Ovary (tissue), 9 donors: Measurements from ENCODE around the gene OR1F1. TPM values are rescaled to one million over a fixed set of nuclear protein-coding genes. Genes with fewer than 3 reads are reported as not detected.

Experiments used
- DNase-seq, 5 donors: peaks; one replicate each; pipeline ENCODE4 v3.0.0-alpha.2; 2019 to 2020
- H3K27ac ChIP-seq, 2 donors: fragments of 200-600 bp; one replicate each; pipeline versions ENCODE4 v1.5.1 to v1.8.0; 2019 to 2022
- H3K27me3 ChIP-seq: fragments of 200-600 bp; one replicate; pipeline ENCODE4 v1.8.0; 2022
- H3K36me3 ChIP-seq: fragments of 200-600 bp; sonication (generic); one replicate; pipeline ENCODE4 v1.5.1; 2019
- H3K4me1 ChIP-seq: one replicate; pipeline ENCODE4 v1.8.1; 2013; ENCODE audit warnings: mild to moderate bottlenecking, moderate library complexity; ENCODE audit not compliant: insufficient read depth
- H3K4me3 ChIP-seq: fragments of 200-600 bp; sonication (generic); one replicate; pipeline ENCODE4 v1.5.1; 2017
- H3K9me3 ChIP-seq, 2 donors: fragments of 200-600 bp in 1 of 2; sonication (generic) in 1 of 2; one replicate each; pipeline versions ENCODE4 v1.5.1 to v1.8.1; 2013 to 2019; ENCODE audit warnings: mild to moderate bottlenecking in 1 of 2, moderate library complexity in 1 of 2
- EP300 ChIP-seq: sonication (generic); formaldehyde crosslinking; IDR thresholded peaks from one replicate; pipeline ENCODE4 v1.6.1; 2017; ENCODE audit warnings: antibody characterized with exemption
- POLR2A ChIP-seq: fragments of 450-650 bp; IDR thresholded peaks from one replicate; pipeline ENCODE4 v1.6.1; 2017; ENCODE audit warnings: antibody characterized with exemption, mild to moderate bottlenecking, moderate library complexity
- WGBS, 3 donors: extraction: QIAGEN DNeasy Blood & Tissue Kit in 1 of 3; methylation state at CpG; one replicate each; pipeline versions ENCODE4 v1.1.5 to v1.1.7; 2013 to 2017; 5-methylcytosine and 5-hydroxymethylcytosine counted together
- intact Hi-C, 4 donors: fragments of 100-400 bp; cut with DNase I; formaldehyde crosslinking; loops; one replicate each; pipeline versions ENCODE4 v1.11.0 to v1.15.1; 2022 to 2023
- polyA plus RNA-seq, 2 donors: library from polyadenylated mRNA; stranded (reverse); fragments of 200-250 nt in 1 of 2; fragments of 350-450 nt in 1 of 2; fragmentation: Illumina TruSeq in 1 of 2; extraction: RNeasy Lipid Tissue Mini Kit (QIAGEN cat#74804) in 1 of 2; gene quantifications; one replicate each; pipeline ENCODE4 v1.2.3, GENCODE V29; 2013 to 2014
- total RNA-seq, 7 donors: library from RNA; depleted of rRNA in 2 of 7; stranded (reverse); fragments of >200 nt in 2 of 7; fragmentation: NEBNext Ultra II Directional in 3 of 7; extraction: Animal tissue kit (Norgen Biotek cat#: 25700) in 3 of 7; gene quantifications; one replicate each; pipeline versions ENCODE4 v1.1.0 to v1.2.4, GENCODE V29; 2016 to 2023
- TF ChIP-seq, protein P1 (sequence below), 3 donors: fragments of 450-650 bp in 2 of 3; fragments of 200-600 bp in 1 of 3; IDR thresholded peaks; one replicate each; pipeline versions ENCODE4 v1.5.1 to v1.8.0; 2016 to 2022; ENCODE audit warnings: antibody characterized with exemption in 3 of 3, mild to moderate bottlenecking in 1 of 3
- donor health status: DM: no; HTN: no; CAD: no; lungs with moderate emphysema.
- donor health status: DM: no; HTN: no; CAD: no.
- donor health status: Bipolar disorder and iron deficiency.
- donor health status: DM: yes; HTN: yes; CAD: no.
- donor health status: DM: no; HTN: no; CAD: no.
- donor health status: DM: yes; HTN: yes; CAD: no.

Gene OR1F1
- total and polyA plus RNA-seq, 9 donors = not detected

DNA sequence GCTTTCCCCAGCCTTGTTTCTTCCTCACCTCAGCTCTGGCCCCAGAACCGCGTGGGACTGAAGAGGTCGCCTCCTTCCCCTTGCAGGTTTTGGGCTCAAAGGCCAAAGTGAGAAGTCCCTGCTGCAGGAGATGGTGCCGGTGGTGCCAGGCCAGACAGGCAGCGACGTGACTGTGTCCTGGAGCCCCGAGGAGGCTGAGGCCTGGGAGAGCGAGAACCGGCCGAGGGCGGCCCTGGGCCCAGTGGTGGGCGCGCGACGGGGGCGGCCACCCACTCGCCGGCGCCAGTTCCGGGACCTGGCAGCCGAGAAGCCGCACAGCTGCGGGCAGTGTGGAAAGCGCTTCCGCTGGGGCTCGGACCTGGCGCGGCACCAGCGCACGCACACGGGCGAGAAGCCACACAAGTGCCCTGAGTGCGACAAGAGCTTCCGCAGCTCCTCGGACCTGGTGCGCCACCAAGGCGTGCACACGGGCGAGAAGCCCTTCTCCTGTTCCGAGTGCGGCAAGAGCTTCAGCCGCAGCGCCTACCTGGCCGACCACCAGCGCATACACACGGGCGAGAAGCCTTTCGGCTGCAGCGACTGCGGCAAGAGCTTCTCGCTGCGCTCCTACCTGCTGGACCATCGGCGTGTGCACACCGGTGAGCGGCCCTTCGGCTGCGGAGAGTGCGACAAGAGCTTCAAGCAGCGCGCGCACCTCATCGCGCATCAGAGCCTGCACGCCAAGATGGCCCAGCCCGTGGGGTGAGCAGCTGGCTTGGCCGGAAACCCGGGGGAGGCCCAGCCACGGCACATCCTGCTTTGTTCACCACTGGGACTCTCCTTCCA is 47.2 kb upstream of the OR1F1 start:
- intact Hi-C loops = no loop called here
- WGBS, 3 donors = 90 to 92% (median 92%) methylated on average over 54 to 69 of the region's 69 CpGs

DNA sequence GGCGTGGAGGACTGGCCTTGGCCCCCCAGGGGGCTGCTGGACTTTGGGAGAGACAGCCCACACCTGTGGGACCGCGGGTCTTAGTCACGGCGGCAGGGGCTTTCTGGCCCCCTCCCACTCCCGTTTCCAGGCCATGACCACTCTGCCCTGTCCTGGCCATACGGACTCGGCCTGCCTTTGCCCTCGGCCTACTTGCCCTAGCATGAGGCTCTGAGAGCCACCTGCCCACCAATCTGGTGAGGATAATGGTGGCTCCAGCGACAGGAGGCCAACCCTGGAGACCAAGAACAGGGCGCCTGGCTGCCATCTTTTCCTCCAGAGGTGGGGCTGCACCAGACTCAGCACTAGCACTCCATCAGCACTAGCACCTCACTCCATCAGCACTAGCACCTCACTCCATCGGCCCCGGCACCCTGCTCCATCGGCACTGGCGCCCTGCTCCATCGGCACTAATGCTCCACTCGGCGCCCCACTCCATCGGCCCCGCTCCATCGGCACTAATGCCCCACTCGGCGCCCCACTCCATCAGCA is 46.2 kb upstream of the OR1F1 start:
- Histone ChIP-seq H3K4me3 (no peak overlapping the region), H3K36me3 (no peaks in the 10 kb centered on the region), H3K4me1 (no peaks in the 10 kb centered on the region), H3K9me3 (no peaks in the 10 kb centered on the region), H3K27ac (no peak overlapping the region), H3K27me3 (no peaks in the 10 kb centered on the region)
- peak in 1 of 5 donors; percentile 23 for DNase-seq
- intact Hi-C loops = no loop called here
- no peak for TF ChIP-seq POLR2A
- TF ChIP-seq EP300 = no peak
- TF ChIP-seq, protein P1, sequence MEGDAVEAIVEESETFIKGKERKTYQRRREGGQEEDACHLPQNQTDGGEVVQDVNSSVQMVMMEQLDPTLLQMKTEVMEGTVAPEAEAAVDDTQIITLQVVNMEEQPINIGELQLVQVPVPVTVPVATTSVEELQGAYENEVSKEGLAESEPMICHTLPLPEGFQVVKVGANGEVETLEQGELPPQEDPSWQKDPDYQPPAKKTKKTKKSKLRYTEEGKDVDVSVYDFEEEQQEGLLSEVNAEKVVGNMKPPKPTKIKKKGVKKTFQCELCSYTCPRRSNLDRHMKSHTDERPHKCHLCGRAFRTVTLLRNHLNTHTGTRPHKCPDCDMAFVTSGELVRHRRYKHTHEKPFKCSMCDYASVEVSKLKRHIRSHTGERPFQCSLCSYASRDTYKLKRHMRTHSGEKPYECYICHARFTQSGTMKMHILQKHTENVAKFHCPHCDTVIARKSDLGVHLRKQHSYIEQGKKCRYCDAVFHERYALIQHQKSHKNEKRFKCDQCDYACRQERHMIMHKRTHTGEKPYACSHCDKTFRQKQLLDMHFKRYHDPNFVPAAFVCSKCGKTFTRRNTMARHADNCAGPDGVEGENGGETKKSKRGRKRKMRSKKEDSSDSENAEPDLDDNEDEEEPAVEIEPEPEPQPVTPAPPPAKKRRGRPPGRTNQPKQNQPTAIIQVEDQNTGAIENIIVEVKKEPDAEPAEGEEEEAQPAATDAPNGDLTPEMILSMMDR (IDR thresholded peaks at IDR 0.05) = no peak
- 94 to 96% (median 94%) methylated on average over 23 of the region's 23 CpGs for WGBS, 3 donors

More for the DNA sequence above, 47.2 kb upstream of the OR1F1 start:
- DNase-seq = no peak
- H3K27me3 ChIP-seq = no peaks in the 10 kb centered on the region
- no peak overlapping the region for H3K27ac ChIP-seq
- H3K9me3 ChIP-seq = no peaks in the 10 kb centered on the region
- TF ChIP-seq, protein P1 (IDR thresholded peaks at IDR 0.05) = no peak
- no peak for TF ChIP-seq POLR2A
- TF ChIP-seq EP300 = no peak
- no peak overlapping the region for H3K4me3 ChIP-seq
- no peaks in the 10 kb centered on the region for H3K36me3 ChIP-seq
- peaks cover under 1% of the 10 kb centered on the region for H3K4me1 ChIP-seq

DNA sequence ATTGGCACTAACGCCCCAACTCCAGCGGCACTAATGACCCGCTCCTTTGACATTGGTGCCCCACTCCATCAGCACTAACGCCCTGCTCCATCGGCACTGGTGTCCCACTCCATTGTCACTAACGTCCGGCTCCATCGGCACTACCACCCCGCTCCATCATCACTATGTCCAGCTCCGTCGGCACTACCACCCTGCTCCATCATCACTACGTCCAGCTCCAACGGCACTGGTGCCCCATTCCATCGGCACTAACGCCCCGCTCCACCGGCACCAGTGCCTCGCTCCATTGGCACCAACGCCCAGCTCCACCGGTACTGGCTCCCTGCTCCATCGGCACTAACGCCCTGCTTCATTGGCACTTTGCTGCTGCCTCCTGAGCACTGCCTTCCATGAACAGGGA is 45.7 kb upstream of the OR1F1 start:
- TF ChIP-seq, protein P1 (IDR thresholded peaks at IDR 0.05) = no peak
- no peak for TF ChIP-seq POLR2A
- Histone ChIP-seq H3K36me3 (no peaks in the 10 kb centered on the region), H3K27me3 (no peaks in the 10 kb centered on the region), H3K4me1 (no peaks in the 10 kb centered on the region), H3K27ac (no peak overlapping the region), H3K4me3 (no peak overlapping the region), H3K9me3 (no peaks in the 10 kb centered on the region)
- intact Hi-C loops = no loop called here
- DNase-seq = no peak
- WGBS, 3 donors = 95 to 97% (median 95%) methylated on average over 22 of the region's 22 CpGs

DNA sequence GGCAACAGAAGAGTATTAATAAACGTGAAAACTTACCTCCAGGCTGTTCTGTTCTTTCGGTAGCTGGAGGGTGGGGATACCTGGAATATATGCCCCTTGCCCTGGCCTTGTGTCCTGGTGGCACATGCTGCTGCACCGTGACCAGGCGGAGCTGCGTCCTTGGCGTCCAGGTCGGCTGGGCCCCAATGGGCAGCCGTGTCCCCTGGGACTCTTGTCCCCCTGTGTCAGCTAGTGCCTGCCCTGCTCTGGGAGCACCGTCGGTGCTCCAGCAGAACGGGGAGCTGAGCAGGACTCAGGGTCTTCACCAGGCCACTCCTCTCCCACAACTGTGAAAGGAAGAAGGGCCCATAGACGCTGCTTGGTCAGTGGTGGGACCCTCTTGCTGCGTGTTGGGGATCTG is 45.2 kb upstream of the OR1F1 start:
- WGBS, 3 donors = 88 to 94% (median 92%) methylated on average over 10 to 13 of the region's 13 CpGs
- TF ChIP-seq EP300 (no peak), POLR2A (no peak)
- TF ChIP-seq, protein P1 (IDR thresholded peaks at IDR 0.05) = no peak
- Histone ChIP-seq H3K27me3 (no peaks in the 10 kb centered on the region), H3K9me3 (no peaks in the 10 kb centered on the region), H3K4me3 (no peak overlapping the region), H3K4me1 (no peaks in the 10 kb centered on the region), H3K27ac (no peak overlapping the region), H3K36me3 (no peaks in the 10 kb centered on the region)
- intact Hi-C loops = no loop called here
- DNase-seq = no peak
